ENCODE measurements around the gene MSRB3. TPM values are rescaled to one million over a fixed set of nuclear protein-coding genes. Genes with fewer than 3 reads are reported as not detected.

Gene MSRB3
- polyA plus RNA-seq, 1 of the 3 experiments (the other 2 are of a cell fraction), result 24.3 TPM

DNA sequence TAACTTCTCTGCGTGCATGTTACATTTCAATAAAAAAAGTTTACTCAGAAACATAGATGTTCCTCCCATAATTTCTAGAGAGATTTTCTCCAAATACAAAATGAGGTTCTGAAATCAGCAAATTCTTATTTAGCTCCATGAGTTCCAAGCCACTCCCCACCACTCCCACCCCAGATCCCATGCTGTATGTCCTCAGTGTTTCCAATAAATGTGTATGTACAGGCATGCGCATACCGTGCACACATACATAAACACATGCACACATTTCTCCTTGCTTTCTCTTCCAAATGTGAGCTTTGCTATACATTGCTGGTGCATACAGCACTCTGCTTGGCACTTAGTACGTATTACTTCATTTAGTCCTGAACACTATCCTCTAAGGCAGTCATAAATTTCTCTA, 209.7 kb downstream of the MSRB3 start:
- H3F3A ChIP-seq (replicated peaks; ENCODE audit: insufficient read depth), result no peaks in the 10 kb centered on the region

More for the DNA sequence above, 209.7 kb downstream of the MSRB3 start:
- H3K4me2 ChIP-seq, result no peak overlapping the region
- H3K27me3 ChIP-seq (ENCODE audit: insufficient read depth), result no peaks in the 10 kb centered on the region
- H3K9me2 ChIP-seq, result no peaks in the 10 kb centered on the region
- CTCF ChIA-PET, result no interaction called here
- H3K9me3 ChIP-seq, result peaks cover 4% of the 10 kb centered on the region; the same call in 1 of the 2 replicates
- H3K4me3 ChIP-seq (ENCODE audit: low read depth in 2 of 2, low read length in 1 of 2), result no peak overlapping the region
- no peaks in the 10 kb centered on the region for H3K79me2 ChIP-seq (ENCODE audit: insufficient read depth)
- H3K4me1 ChIP-seq (ENCODE audit: control insufficient read depth in 1 of 2, insufficient read depth in 2 of 2, low read depth in 1 of 2, low read length in 1 of 2), result no peaks in the 10 kb centered on the region
- H3K27ac ChIP-seq (ENCODE audit: low read depth in 2 of 2, low read length in 1 of 2), result no peak overlapping the region
- DNase-seq, result no peak
- WGBS (ENCODE audit: low lambda C conversion rate), result 66% methylated on average over 4 of the region's 4 CpGs
- peaks cover 0 to 22% of the 10 kb centered on the region in 2 experiments for H3K36me3 ChIP-seq (replicated peaks in 1 of 2; ENCODE audit: control insufficient read depth in 1 of 2, insufficient read depth in 2 of 2, low read length in 1 of 2)
- TF ChIP-seq RXRA (IDR thresholded peaks at IDR 0.05; ENCODE audit: borderline replicate concordance, low read depth) (no peak), SIN3A (IDR thresholded peaks at IDR 0.05; ENCODE audit: borderline replicate concordance, low read depth, low read length) (no peak), JUND (IDR thresholded peaks at IDR 0.05) (no peak), NRF1 (IDR thresholded peaks at IDR 0.05; ENCODE audit: low read depth, low read length) (no peak), EZH2phosphoT487 (IDR thresholded peaks at IDR 0.05; ENCODE audit: borderline replicate concordance, low read depth) (no peak), TEAD4 (IDR thresholded peaks at IDR 0.05; ENCODE audit: borderline replicate concordance, insufficient read depth) (no peak), FOXM1 (IDR thresholded peaks at IDR 0.05; ENCODE audit: low read depth) (no peak), CHD2 (IDR thresholded peaks at IDR 0.05; ENCODE audit: low read length, partially characterized antibody) (no peak), RCOR1 (IDR thresholded peaks at IDR 0.05; ENCODE audit: low read length) (no peak), YY1 (IDR thresholded peaks at IDR 0.05; ENCODE audit: low read depth) (no peak), RAD21 (IDR thresholded peaks at IDR 0.05; ENCODE audit: low read length) (no peak)
- TF ChIP-seq, protein P1, sequence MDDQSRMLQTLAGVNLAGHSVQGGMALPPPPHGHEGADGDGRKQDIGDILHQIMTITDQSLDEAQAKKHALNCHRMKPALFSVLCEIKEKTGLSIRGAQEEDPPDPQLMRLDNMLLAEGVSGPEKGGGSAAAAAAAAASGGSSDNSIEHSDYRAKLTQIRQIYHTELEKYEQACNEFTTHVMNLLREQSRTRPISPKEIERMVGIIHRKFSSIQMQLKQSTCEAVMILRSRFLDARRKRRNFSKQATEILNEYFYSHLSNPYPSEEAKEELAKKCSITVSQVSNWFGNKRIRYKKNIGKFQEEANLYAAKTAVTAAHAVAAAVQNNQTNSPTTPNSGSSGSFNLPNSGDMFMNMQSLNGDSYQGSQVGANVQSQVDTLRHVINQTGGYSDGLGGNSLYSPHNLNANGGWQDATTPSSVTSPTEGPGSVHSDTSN (IDR thresholded peaks at IDR 0.05), result no peak
- TF ChIP-seq, protein P2, sequence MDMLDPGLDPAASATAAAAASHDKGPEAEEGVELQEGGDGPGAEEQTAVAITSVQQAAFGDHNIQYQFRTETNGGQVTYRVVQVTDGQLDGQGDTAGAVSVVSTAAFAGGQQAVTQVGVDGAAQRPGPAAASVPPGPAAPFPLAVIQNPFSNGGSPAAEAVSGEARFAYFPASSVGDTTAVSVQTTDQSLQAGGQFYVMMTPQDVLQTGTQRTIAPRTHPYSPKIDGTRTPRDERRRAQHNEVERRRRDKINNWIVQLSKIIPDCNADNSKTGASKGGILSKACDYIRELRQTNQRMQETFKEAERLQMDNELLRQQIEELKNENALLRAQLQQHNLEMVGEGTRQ (IDR thresholded peaks at IDR 0.05; ENCODE audit: borderline replicate concordance, low read depth, low read length), result no peak
- TF ChIP-seq, protein P3, sequence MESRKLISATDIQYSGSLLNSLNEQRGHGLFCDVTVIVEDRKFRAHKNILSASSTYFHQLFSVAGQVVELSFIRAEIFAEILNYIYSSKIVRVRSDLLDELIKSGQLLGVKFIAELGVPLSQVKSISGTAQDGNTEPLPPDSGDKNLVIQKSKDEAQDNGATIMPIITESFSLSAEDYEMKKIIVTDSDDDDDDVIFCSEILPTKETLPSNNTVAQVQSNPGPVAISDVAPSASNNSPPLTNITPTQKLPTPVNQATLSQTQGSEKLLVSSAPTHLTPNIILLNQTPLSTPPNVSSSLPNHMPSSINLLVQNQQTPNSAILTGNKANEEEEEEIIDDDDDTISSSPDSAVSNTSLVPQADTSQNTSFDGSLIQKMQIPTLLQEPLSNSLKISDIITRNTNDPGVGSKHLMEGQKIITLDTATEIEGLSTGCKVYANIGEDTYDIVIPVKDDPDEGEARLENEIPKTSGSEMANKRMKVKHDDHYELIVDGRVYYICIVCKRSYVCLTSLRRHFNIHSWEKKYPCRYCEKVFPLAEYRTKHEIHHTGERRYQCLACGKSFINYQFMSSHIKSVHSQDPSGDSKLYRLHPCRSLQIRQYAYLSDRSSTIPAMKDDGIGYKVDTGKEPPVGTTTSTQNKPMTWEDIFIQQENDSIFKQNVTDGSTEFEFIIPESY (IDR thresholded peaks at IDR 0.05; ENCODE audit: borderline replicate concordance, low read depth), result no peak
- TF ChIP-seq, protein P4, sequence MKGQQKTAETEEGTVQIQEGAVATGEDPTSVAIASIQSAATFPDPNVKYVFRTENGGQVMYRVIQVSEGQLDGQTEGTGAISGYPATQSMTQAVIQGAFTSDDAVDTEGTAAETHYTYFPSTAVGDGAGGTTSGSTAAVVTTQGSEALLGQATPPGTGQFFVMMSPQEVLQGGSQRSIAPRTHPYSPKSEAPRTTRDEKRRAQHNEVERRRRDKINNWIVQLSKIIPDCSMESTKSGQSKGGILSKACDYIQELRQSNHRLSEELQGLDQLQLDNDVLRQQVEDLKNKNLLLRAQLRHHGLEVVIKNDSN (IDR thresholded peaks at IDR 0.05; ENCODE audit: borderline replicate concordance, low read depth), result no peak
- TF ChIP-seq, protein P5, sequence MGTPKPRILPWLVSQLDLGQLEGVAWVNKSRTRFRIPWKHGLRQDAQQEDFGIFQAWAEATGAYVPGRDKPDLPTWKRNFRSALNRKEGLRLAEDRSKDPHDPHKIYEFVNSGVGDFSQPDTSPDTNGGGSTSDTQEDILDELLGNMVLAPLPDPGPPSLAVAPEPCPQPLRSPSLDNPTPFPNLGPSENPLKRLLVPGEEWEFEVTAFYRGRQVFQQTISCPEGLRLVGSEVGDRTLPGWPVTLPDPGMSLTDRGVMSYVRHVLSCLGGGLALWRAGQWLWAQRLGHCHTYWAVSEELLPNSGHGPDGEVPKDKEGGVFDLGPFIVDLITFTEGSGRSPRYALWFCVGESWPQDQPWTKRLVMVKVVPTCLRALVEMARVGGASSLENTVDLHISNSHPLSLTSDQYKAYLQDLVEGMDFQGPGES (IDR thresholded peaks at IDR 0.05; ENCODE audit: low read depth, low read length), result no peak
- TF ChIP-seq, protein P6, sequence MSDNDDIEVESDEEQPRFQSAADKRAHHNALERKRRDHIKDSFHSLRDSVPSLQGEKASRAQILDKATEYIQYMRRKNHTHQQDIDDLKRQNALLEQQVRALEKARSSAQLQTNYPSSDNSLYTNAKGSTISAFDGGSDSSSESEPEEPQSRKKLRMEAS (IDR thresholded peaks at IDR 0.05; ENCODE audit: low read depth), result no peak
- TF ChIP-seq, protein P7, sequence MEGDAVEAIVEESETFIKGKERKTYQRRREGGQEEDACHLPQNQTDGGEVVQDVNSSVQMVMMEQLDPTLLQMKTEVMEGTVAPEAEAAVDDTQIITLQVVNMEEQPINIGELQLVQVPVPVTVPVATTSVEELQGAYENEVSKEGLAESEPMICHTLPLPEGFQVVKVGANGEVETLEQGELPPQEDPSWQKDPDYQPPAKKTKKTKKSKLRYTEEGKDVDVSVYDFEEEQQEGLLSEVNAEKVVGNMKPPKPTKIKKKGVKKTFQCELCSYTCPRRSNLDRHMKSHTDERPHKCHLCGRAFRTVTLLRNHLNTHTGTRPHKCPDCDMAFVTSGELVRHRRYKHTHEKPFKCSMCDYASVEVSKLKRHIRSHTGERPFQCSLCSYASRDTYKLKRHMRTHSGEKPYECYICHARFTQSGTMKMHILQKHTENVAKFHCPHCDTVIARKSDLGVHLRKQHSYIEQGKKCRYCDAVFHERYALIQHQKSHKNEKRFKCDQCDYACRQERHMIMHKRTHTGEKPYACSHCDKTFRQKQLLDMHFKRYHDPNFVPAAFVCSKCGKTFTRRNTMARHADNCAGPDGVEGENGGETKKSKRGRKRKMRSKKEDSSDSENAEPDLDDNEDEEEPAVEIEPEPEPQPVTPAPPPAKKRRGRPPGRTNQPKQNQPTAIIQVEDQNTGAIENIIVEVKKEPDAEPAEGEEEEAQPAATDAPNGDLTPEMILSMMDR (IDR thresholded peaks at IDR 0.05), result no peak
- no peaks in the 10 kb centered on the region for H4K20me1 ChIP-seq (ENCODE audit: insufficient read depth)
- no peak overlapping the region for H2AFZ ChIP-seq (ENCODE audit: low read depth)
- no peak overlapping the region for H3K9ac ChIP-seq
- POLR2A ChIA-PET, result no interaction called here
